ENCODE data around the gene NUDT13. TPM values are rescaled to one million over a fixed set of nuclear protein-coding genes. Genes with fewer than 3 reads are reported as not detected.

The NUDT13 gene
- total RNA-seq, 1 experiment from 2014 or later = 1.5 TPM

GRCh38 chr10:73136627-73137026 lies 26.4 kb downstream of the NUDT13 start:
- H3K27ac ChIP-seq (ENCODE audit: insufficient read length, low read depth, low read length) = no peak overlapping the region
- H3K14ac ChIP-seq (ENCODE audit: insufficient read depth, low read length) = no peak overlapping the region
- TF ChIP-seq, protein P1, sequence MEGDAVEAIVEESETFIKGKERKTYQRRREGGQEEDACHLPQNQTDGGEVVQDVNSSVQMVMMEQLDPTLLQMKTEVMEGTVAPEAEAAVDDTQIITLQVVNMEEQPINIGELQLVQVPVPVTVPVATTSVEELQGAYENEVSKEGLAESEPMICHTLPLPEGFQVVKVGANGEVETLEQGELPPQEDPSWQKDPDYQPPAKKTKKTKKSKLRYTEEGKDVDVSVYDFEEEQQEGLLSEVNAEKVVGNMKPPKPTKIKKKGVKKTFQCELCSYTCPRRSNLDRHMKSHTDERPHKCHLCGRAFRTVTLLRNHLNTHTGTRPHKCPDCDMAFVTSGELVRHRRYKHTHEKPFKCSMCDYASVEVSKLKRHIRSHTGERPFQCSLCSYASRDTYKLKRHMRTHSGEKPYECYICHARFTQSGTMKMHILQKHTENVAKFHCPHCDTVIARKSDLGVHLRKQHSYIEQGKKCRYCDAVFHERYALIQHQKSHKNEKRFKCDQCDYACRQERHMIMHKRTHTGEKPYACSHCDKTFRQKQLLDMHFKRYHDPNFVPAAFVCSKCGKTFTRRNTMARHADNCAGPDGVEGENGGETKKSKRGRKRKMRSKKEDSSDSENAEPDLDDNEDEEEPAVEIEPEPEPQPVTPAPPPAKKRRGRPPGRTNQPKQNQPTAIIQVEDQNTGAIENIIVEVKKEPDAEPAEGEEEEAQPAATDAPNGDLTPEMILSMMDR (conservative IDR thresholded peaks at IDR 0.05) = no peak
- H3K4me2 ChIP-seq (ENCODE audit: insufficient read depth, insufficient read length, low read length) = no peak overlapping the region
- H4K20me1 ChIP-seq (ENCODE audit: control insufficient read depth, insufficient read depth, insufficient read length) = no peaks in the 10 kb centered on the region
- no peak overlapping the region for H2AK5ac ChIP-seq (ENCODE audit: insufficient read length, low read length)
- no peak overlapping the region for H2BK12ac ChIP-seq (ENCODE audit: insufficient read length, low read depth, low read length)
- Mint-ChIP-seq H3K9me3 (no peaks in the 10 kb centered on the region), H3K4me1 (no peaks in the 10 kb centered on the region), H3K4me3 (no peak overlapping the region), H3K27me3 (ENCODE audit: low read depth) (no peaks in the 10 kb centered on the region), H3K36me3 (ENCODE audit: insufficient read depth in 1 of 3, low read depth in 3 of 3) (peaks cover 25 to 68% (median 64%) of the 10 kb centered on the region in 3 experiments; a peak in 6 of 7 replicates), H3K27ac (no peak overlapping the region)
- no peaks in the 10 kb centered on the region for H3K4me1 ChIP-seq (ENCODE audit: insufficient read depth, low read length)
- no peak for DNase-seq
- no peak overlapping the region for H3K23ac ChIP-seq (ENCODE audit: insufficient read length, low read depth, low read length)
- H2BK5ac ChIP-seq (ENCODE audit: insufficient read length, low read length) = no peak overlapping the region
- no peak overlapping the region for H3K4ac ChIP-seq (ENCODE audit: low read depth, low read length)
- no peak overlapping the region for H3K56ac ChIP-seq (ENCODE audit: insufficient read length, low read depth, low read length)
- WGBS (ENCODE audit: extremely low coverage, insufficient read length, low lambda C conversion rate) = no CpG with 5 or more reads among the region's 2 CpGs
- no peaks in the 10 kb centered on the region for H3K23me2 ChIP-seq (ENCODE audit: insufficient read length, low read depth, low read length, poor library complexity, severe bottlenecking)
- no peak overlapping the region for H2AFZ ChIP-seq (ENCODE audit: low read length)
- H3K79me1 ChIP-seq (ENCODE audit: insufficient read depth, low read depth, low read length, poor library complexity, severe bottlenecking) = no peaks in the 10 kb centered on the region
- H2BK120ac ChIP-seq (ENCODE audit: low read depth, low read length, poor library complexity, severe bottlenecking) = no peak overlapping the region
- H3K9me3 ChIP-seq (ENCODE audit: control insufficient read depth, low read depth, low read length) = no peaks in the 10 kb centered on the region
- H3K27me3 ChIP-seq (ENCODE audit: insufficient read depth, low read length) = no peaks in the 10 kb centered on the region
- no peak overlapping the region for H4K91ac ChIP-seq (ENCODE audit: insufficient read length, low read depth, low read length)
- no peak overlapping the region for H3K18ac ChIP-seq (ENCODE audit: insufficient read length, low read depth, low read length)
- H3K9ac ChIP-seq (ENCODE audit: extremely low read depth, insufficient read length, low read length) = no peak overlapping the region
- no peak overlapping the region for H2BK15ac ChIP-seq (ENCODE audit: low read depth, low read length)
- no peaks in the 10 kb centered on the region for H3K79me2 ChIP-seq (ENCODE audit: insufficient read depth, low read length)
- no peak overlapping the region for H4K8ac ChIP-seq (replicated peaks; ENCODE audit: insufficient read length, low read depth, low read length)
- H2BK20ac ChIP-seq (ENCODE audit: low read depth, low read length, poor library complexity, severe bottlenecking) = no peak overlapping the region
- H3T11ph ChIP-seq (ENCODE audit: low read length) = no peak overlapping the region
- H4K5ac ChIP-seq (ENCODE audit: insufficient read length, low read depth, low read length) = no peak overlapping the region

Measured in H9 (cell line).